ENCODE measurements around the gene TGFBR1. TPM values are rescaled to one million over a fixed set of nuclear protein-coding genes. Genes with fewer than 3 reads are reported as not detected.
A peak's percentile ranks its signal among the peaks of the same experiment; 100 is the strongest.

Gene TGFBR1
- total and polyA plus RNA-seq, 10 donors = 8.9 to 60.8 (median 45.4) TPM

- peaks cover 51 to 100% (median 78%) of the 10 kb centered on the region in 6 donors for H3K4me1 ChIP-seq
- DNase-seq = no peak
- WGBS, 5 donors = 60 to 92% (median 77%) methylated on average over 3 of the region's 3 CpGs
- intact Hi-C loops (cut with DNase I; ENCODE audit: low total_unique reads) = no loop called here
- no peaks in the 10 kb centered on the region for H3K27me3 ChIP-seq (replicated peaks in 1 of 7)
- H3K27ac ChIP-seq = no peak overlapping the region
- H3K4me3 ChIP-seq = no peak overlapping the region
- TF ChIP-seq CTCF (IDR thresholded peaks at IDR 0.05 in 8 of 11, conservative IDR thresholded peaks at IDR 0.05 in 3 of 11) (no peak), POLR2A (IDR thresholded peaks at IDR 0.05) (no peak), POLR2AphosphoS5 (IDR thresholded peaks at IDR 0.05) (no peak)
- H3K36me3 ChIP-seq = no peaks in the 10 kb centered on the region
- H3K9me3 ChIP-seq = no peaks in the 10 kb centered on the region
Measured at GRCh38 chr9:99116003-99116411, 11.1 kb downstream of the TGFBR1 start.

DNA sequence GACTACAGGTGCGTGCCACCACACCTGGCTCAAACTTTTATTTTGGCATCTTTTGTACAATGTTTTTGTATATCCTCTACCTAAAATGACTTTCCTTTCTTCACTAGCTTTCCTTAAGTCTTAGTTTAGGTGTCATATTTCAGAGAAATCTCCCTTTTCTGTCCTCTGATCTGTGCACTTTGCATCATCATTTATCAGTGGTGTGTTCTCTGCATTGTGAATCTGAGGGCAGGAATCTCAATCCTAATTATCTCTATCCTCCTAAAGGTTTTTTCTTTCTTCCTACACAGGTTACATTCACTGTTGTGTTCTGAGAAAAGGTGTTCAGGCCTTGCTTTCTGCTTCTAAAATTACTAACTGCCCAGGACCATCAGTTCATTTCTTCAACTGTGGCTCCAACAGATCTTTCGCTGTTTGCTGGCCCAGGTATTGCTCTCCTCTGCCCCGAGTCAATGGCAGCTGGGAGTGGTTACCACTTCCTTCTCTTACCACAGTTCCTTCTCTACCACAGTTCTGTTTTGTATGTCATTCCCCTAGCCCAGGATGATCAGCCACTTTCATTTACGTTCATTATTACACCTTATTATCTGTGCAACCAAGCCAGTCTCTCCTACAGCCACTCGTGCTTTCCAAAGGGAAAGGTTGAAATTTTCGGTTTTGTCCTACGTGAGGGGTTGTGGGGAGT is 14.0 kb downstream of the TGFBR1 start:
- TF ChIP-seq POLR2AphosphoS5 (IDR thresholded peaks at IDR 0.05) (peak in 1 of 3 donors; percentile 71), CTCF (IDR thresholded peaks at IDR 0.05 in 8 of 11, conservative IDR thresholded peaks at IDR 0.05 in 3 of 11) (no peak), POLR2A (IDR thresholded peaks at IDR 0.05) (no peak)
- WGBS, 5 donors = 29 to 50% (median 35%) methylated on average over 7 of the region's 7 CpGs
- Histone ChIP-seq H3K4me1 (peaks cover 26 to 100% (median 72%) of the 10 kb centered on the region in 6 donors), H3K9me3 (no peaks in the 10 kb centered on the region), H3K4me3 (peak overlapping the region in 3 of 8 donors; percentile 2 to 55 (median 5)), H3K36me3 (no peaks in the 10 kb centered on the region), H3K27ac (peak overlapping the region in 7 of 8 donors; percentile 67 to 87 (median 83)), H3K27me3 (replicated peaks in 1 of 7) (no peaks in the 10 kb centered on the region)
- intact Hi-C loops (cut with DNase I; ENCODE audit: low total_unique reads) = no loop called here
- DNase-seq = peak; percentile 78

DNA sequence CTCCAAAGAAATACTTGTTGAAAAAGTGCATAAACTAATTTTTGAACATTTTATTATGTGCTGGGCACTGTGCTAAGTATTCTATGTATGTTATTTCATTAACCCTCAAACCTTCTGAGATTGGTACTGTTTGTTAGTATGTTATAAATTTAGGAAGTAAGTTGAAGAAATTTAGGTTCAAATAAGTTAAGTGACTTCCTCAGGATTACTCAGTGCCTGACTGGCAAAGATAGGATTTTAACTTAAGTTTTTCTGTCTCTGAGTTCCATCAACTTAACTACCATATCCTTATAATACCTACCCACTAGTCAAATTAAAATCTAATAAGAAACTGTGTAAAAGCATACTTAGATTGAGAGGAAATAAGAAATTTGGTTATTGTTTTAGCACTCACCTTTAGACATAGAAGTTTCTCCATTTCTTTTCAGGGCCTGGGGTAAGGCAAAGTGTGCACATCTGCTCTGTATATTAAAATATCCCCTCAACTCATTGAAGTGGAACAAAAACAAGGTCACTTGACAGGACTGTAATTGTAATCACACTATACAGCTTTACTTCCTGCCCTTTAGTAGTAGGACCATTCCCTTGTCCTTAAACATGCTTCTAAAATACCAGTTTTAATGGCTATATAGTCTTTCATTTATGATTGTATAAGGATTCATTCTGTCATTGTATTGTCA is 15.2 kb downstream of the TGFBR1 start:
- DNase-seq = no peak
- peak overlapping the region in 1 of 8 donors; percentile 55 for H3K4me3 ChIP-seq
- intact Hi-C loops (cut with DNase I; ENCODE audit: low total_unique reads) = no loop called here
- peaks cover 18 to 100% (median 61%) of the 10 kb centered on the region in 6 donors for H3K4me1 ChIP-seq
- H3K36me3 ChIP-seq = no peaks in the 10 kb centered on the region
- H3K27me3 ChIP-seq (replicated peaks in 1 of 7) = no peaks in the 10 kb centered on the region
- TF ChIP-seq POLR2A (IDR thresholded peaks at IDR 0.05) = no peak
- no peak for TF ChIP-seq POLR2AphosphoS5 (IDR thresholded peaks at IDR 0.05)
- TF ChIP-seq CTCF (IDR thresholded peaks at IDR 0.05 in 8 of 11, conservative IDR thresholded peaks at IDR 0.05 in 3 of 11) = no peak
- no peaks in the 10 kb centered on the region for H3K9me3 ChIP-seq
- peak overlapping the region in 7 of 8 donors; percentile 67 to 87 (median 83) for H3K27ac ChIP-seq

GRCh38 chr9:99121604-99122003 is 16.7 kb downstream of the TGFBR1 start:
- peaks cover 18 to 98% (median 58%) of the 10 kb centered on the region in 6 donors for H3K4me1 ChIP-seq
- 52 to 91% (median 75%) methylated on average over 1 of the region's 1 CpG for WGBS, 5 donors
- no peak overlapping the region for H3K4me3 ChIP-seq
- H3K36me3 ChIP-seq = no peaks in the 10 kb centered on the region
- no peak for DNase-seq
- peak overlapping the region in 4 of 8 donors; percentile 13 to 85 (median 34) for H3K27ac ChIP-seq
- no peaks in the 10 kb centered on the region for H3K9me3 ChIP-seq
- intact Hi-C loops (cut with DNase I; ENCODE audit: low total_unique reads) = no loop called here
- TF ChIP-seq CTCF (IDR thresholded peaks at IDR 0.05 in 8 of 11, conservative IDR thresholded peaks at IDR 0.05 in 3 of 11) = no peak
- no peak for TF ChIP-seq POLR2A (IDR thresholded peaks at IDR 0.05)
- TF ChIP-seq POLR2AphosphoS5 (IDR thresholded peaks at IDR 0.05) = no peak
- H3K27me3 ChIP-seq (replicated peaks in 1 of 7) = no peaks in the 10 kb centered on the region
